Urothelium cell line (cell line): ENCODE measurements around the gene PABPC1L.

Source experiments
- DNase-seq: peaks from one replicate; pipeline ENCODE4 v3.0.0; 2011; ENCODE audit warnings: low spot score, mixed read lengths
- FAIRE-seq: peaks from 2 replicates; lab custom pipeline; 2011; peaks lifted over from hg19 to GRCh38; lab: Jason Lieb, UNC

Gene PABPC1L

DNA sequence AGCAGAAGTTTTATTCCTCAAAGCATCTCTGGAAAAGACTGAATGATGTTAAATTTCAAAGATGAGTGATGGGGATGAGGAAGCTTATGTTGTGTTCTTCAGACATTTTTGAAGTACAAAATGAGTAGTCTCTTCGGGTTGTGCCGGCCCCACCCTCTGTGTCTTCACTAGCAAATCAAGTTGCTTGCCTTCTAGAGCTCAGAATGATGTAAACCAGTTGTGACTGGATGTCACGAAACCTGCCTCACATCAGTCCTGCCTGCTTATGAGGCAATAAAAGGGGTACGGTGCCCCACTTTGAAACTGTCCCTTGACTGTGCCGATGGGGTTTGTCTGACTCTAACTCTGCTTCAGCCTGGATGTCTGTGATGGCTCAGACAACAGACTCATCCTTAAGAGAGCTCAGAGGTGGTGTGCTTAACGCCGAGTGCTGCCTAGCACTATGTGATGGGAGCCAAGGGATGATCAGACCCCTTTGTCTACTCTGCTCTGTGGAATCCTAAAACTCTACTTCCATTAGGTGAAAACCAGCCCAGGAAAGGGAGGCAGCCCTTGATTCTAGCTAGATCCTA, 31.3 kb downstream of the PABPC1L start:
- no peak for DNase-seq
- FAIRE-seq = no peak

DNA sequence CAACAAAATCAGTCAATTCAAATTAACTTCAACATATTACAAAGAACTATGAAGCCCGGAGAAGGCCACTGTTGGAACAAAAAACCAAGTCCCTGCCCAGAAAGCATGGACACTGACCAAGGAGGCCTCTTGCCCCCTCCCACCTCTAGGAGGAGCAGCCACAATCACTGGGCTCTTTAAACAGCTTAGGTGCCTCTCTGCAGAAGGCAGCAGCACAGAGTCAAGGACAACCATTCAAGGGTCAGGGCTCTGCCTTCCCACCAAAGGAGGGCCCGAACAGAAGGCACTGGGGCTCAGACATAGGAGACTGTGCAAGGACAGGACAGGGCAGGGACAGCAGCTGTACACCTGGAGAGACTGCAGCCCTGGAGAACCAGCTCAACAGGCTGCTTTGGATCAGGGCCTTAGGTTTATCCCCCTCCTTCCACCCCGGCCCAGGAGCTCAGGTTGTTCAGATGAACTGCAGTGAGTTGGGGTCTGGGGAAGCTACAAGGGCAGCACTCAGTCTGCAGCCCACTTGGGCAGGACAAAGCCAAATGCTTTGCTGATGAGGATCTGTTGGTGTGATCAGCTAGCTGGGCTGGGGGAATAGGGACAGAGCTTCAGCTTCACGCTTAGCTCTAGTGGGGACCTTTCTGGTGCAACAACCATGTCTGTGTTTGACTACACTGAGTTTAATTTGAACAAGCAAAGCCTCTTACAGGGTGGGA, 32.6 kb downstream of the PABPC1L start:
- DNase-seq = no peak
- no peak for FAIRE-seq

GRCh38 chr20:44943828-44944227, 34.0 kb downstream of the PABPC1L start:
- FAIRE-seq = no peak

GRCh38 chr20:44945261-44945660, 35.4 kb downstream of the PABPC1L start:
- DNase-seq = no peak
- FAIRE-seq = no peak

More at GRCh38 chr20:44943828-44944227, 34.0 kb downstream of the PABPC1L start:
- DNase-seq = no peak

DNA sequence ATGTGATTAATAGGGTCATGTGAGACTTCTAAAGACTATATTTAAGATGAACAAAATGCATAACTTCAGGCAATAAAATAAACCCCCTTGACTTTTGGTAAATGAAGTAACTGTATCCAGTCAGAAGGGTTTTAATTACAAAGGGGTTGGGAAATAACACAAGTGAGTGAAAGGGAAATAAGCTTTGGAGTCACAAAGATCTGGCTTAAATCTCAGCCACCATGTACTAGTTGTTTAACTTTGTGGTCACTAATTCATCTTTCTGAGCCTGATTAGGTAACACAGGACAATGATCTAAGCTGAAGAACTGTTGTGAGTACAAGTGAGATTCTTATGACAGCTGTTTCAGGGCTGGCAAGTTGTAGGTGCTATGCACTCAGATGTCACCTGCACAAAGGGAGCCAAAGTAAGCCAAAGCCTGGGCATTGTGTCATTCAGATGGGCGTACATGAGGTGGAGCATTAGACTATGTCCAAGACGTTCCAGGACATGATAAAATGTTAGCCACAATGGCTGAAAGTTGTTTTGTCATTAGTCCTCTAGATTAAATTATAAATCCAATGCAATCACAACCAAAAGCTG, 36.5 kb downstream of the PABPC1L start:
- no peak for FAIRE-seq
- DNase-seq = no peak

GRCh38 chr20:44948107-44948506, 38.2 kb downstream of the PABPC1L start:
- DNase-seq = no peak
- FAIRE-seq = no peak

- FAIRE-seq (no peak), DNase-seq (no peak)
Observed at GRCh38 chr20:44948513-44948912, 38.7 kb downstream of the PABPC1L start.

DNA sequence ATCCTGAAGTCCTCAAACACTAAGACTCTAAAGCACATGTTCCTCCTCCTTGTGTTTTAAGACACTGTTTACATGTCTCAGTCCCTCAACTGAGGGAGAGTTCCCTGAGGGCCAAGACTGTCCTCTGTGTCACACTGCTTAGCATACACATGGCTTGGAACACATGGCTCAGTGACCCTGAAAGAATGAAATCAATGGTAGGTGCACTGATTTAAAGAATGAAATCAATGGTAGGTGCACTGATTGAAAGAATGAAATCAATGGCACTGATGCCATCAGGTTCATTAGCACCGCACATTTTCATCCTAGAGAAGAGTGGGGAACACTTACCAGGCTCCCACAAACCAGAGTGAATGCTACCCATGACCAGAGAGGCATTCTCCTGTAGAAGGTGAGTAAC, 40.5 kb downstream of the PABPC1L start:
- no peak for DNase-seq
- no peak for FAIRE-seq

- no peak for DNase-seq
- FAIRE-seq = no peak
Observed at GRCh38 chr20:44952731-44953130, 42.9 kb downstream of the PABPC1L start.

GRCh38 chr20:44954211-44954610, 44.4 kb downstream of the PABPC1L start:
- FAIRE-seq = no peak
- DNase-seq = no peak

GRCh38 chr20:44955270-44955669, 45.4 kb downstream of the PABPC1L start:
- FAIRE-seq (no peak), DNase-seq (no peak)

DNA sequence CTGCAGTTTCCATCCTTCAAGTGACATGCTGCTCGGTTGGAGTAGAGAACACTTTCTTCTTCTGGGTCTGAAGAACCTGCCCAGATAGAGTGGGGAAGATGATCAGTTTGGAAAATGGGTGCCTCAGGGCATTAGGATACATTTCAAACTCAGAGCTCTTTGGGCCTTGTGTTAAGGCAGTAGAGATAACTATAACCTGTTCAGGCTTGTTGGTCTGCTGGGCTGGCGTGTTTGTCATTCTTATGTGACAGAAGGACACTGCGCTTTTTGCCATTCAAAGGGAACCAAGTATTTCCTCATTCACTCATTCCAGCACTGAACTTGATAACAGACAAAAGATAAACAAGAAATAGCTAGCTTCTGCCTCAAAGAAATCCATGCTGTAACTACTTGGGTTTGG, 46.5 kb downstream of the PABPC1L start:
- no peak for FAIRE-seq
- DNase-seq = no peak

DNA sequence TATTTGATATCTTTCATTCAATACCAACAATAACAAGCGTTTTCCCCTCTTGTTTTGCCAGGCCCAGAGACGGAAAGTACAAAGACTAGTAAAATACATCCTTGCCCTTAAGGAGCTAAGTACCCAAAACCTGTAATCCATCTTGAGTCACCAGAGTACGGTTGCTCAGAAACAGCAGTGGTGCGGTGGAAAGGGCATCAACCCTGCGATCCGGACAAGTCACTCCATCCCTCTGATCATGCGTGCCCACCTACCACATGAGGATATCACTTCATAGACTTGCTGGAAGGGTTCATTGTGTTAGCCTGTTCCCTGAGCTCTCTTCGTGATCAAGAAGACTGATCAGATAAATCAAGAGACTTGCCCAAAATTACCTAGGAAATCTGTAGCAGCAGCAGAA, 48.4 kb downstream of the PABPC1L start:
- no peak for DNase-seq
- no peak for FAIRE-seq

GRCh38 chr20:44959082-44959637, 49.3 kb downstream of the PABPC1L start:
- no peak for FAIRE-seq
- DNase-seq = peak; percentile 51

DNA sequence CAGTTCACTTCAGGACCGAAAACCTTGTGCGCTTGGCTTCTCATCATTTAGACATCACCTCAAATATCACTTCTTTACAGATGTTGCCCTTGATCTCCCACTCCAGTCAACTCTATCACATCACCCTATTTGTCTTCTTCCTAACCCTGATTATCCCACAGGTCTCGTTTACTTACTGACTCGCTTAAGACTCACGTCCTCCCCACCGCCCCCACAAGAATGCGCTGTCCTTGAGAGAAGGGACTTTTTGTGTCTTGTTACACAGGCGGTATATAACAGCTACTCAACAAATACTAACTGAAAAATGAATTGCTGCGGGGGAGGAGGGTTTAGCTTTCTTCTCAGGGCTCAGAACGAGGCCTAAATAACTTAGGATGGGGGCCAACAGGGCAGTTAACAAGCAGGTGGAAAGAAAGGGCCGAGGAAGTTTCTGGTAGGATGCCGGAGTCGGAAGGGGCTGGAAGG, 49.8 kb downstream of the PABPC1L start:
- DNase-seq (peak; percentile 42), FAIRE-seq (peak; percentile 77)

DNA sequence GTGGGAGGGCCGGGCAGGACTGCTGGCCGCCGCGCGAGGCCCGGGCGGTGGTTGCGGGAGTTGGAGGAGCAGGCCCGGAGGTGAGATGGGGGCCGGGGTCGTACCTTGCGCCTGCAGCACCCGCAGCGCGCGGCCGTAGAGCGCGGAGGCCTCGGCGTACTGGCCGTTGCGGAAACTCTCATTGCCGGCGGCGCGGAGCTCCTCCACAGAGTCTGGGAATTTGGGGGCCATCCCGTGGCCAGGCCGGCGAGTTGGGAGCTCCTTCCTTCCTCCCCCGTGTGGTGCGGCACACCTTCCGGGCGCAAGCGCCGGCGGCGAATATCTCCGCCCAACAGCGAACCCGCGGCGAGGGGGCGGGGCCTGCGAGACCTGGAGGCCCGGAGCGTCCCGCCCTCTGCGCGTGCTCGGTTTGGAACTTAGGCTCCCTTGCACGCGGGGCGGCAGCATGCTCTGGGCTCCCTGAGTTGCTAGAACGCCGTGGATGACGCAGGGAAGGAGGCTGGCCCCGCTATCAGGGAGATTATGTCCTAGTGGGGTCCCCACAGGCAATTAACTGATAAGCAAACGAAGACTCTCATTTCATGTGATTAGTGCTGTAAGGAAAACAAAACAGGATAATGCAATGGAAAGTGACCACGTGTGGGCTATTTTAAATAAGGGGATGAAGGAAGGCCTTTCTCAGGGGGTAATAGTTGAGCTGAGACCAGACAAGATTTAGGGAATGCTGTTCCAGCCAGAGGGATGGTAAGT, 50.4 kb downstream of the PABPC1L start, which contains the start of gene TOMM34:
Gene TOMM34 (minus strand): TSS at position 295 of the 750 bp plus-strand sequence. CDS start 64 bp downstream, at position 231.
- DNase-seq (peak; percentile 100), FAIRE-seq (peak; percentile 74)

GRCh38 chr20:44961011-44961869, 51.4 kb downstream of the PABPC1L start:
- no peak for FAIRE-seq
- no peak for DNase-seq

- no peak for FAIRE-seq
- DNase-seq = no peak
Observed at GRCh38 chr20:44961870-44962267, 52.0 kb downstream of the PABPC1L start.

DNA sequence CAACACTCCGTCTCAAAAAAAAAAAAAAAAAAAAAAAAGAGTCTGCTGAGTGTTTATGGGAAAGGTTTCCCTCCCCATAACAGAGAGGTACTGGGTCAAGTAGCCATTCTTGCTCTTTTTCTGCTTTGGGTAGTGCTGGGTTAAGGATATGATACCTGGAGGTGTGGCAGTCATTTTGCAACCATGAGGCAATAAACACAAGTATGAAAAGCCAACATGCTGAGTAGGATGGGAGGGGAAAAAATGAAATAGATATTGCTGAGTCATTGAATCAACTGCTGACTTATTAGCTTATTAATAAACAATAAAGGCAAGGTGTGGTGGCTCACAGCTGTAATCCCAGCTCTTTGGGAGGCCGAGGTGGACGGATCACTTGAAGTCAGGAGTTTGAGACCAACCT, 52.6 kb downstream of the PABPC1L start:
- DNase-seq (no peak), FAIRE-seq (no peak)
